Neural progenitor cell (in vitro differentiated cells): Measurements from ENCODE around the gene UBE4A.

Experiments used
- CTCF ChIP-seq: fragments of 200-600 bp; sonication (generic); IDR thresholded peaks from 2 replicates; pipeline ENCODE4 v1.5.1; 2017; ENCODE audit warnings: antibody characterized with exemption, mild to moderate bottlenecking
- EZH2phosphoT487 ChIP-seq: fragments of 200-600 bp; sonication (generic); IDR thresholded peaks from 2 replicates; pipeline ENCODE4 v1.6.1; 2017; ENCODE audit warnings: antibody characterized with exemption

- TF ChIP-seq EZH2phosphoT487, result no peak
- no peak for TF ChIP-seq CTCF
These were observed 56.3 kb downstream of the UBE4A start for GRCh38 chr11:118415739-118416068.
